GM18505 (cell line): ENCODE data around the gene SLC25A23.
"Not testable (repeated sequence)": the region's sequence is repeated elsewhere in the genome, so short reads cannot be mapped to it uniquely, and the experiment has no call there.

Experiments used
- ATAC-seq: cut with Tn5 transposase; IDR thresholded peaks from one replicate; pipeline ENCODE4 v1.9.1; 2021; ENCODE audit not compliant: unreplicated experiment
- POLR2A ChIP-seq: IDR thresholded peaks from 4 replicates; pipeline ENCODE4 v1.6.1; 2011; ENCODE audit warnings: borderline replicate concordance; ENCODE audit not compliant: insufficient read depth, insufficient read length; ENCODE audit errors: extremely low read depth

SLC25A23 gene

DNA sequence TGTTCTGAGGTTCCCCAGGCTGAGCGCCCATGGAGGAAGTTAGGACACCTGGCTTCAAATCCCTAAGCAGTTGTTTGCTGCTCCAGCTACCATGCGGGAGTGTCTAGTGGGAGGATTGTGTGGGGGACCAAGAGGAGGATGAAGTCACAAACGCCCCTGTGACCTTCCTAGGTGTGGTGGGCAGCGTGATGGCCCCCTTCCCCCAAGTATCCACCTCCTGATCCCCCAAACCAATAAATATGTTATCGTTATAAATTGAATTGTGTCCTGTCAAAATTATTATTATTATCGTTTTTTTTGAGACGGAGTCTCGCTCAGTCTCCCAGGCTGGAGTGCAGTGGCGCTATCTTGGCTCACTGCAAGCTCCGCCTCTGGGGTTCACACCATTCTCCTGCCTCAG lies 25.9 kb downstream of the SLC25A23 start, which contains the start of gene SLC25A41:
Gene SLC25A41, minus strand, starts transcription at position 101 of the 400 bp plus-strand sequence. Its CDS starts 70 bp downstream, at position 31.
- no peak for ATAC-seq
- TF ChIP-seq POLR2A: no peak

DNA sequence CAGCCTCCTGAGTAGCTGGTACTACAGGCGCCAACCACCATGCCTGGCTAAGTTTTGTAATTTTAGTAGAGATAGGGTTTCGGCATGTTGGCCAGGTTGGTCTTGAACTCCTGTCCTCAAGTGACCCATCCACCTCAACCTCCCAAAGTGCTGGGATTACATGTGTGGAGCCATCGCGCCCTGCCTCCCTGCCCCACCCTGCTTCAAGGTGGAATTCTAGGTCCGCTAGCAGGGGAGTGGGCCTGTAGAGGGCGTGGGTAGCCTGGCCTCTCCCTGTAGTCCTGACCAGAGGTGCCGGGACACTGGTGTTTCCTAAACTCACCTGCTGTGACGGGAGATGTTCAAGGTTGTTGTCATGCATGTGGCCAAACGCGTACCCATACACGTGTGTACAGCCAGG lies 26.4 kb downstream of the SLC25A23 start:
- no peak for TF ChIP-seq POLR2A
- ATAC-seq: no peak

- TF ChIP-seq POLR2A: no peak
- no peak for ATAC-seq
Measured at GRCh38 chr19:6431891-6432290, 27.7 kb downstream of the SLC25A23 start.

DNA sequence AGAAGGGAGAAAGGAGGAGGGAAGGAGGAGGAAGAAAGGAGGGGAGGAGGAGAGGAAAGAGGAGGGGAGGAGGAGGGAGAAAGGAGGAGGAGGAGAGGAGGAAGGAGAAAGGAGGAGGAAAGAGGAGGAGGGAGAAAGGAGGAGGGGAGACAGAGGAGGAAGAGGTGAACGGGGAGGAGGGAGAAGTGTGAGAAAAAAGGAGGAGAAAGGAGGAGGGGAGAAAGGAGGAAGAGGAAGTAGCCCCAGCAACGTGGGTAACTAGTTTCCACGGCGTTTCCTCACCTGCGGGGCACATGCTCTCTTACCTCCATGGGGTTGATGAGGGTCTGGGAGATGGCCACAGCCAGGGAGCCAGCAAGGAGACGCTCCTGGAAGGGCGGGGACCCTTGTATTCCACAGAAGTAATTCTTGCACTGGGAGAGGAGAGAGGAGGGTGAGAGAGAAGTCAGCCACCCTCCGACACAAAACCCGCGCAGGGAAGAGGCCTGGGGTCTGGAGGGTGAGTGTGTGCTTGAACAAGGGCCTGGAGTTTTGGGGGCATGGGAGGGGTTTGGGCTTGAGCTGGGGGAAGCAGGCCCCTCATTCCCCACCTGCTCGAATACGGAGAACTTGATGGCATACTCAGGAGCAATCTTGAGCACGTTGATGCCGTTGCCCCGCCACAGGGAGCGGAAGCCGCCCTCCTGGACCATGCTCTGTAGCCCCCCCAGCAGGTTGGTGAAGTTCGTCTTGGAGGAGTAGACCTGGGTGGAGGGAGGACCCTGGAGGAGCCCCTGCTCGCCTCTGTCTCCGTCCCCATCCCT lies 30.0 kb downstream of the SLC25A23 start:
- no peak for TF ChIP-seq POLR2A
- no peak for ATAC-seq

GRCh38 chr19:6428692-6429418 lies 30.7 kb downstream of the SLC25A23 start:
- not testable (repeated sequence) for ATAC-seq

GRCh38 chr19:6427131-6427530 lies 32.5 kb downstream of the SLC25A23 start:
- TF ChIP-seq POLR2A: no peak
- ATAC-seq: no peak

- ATAC-seq: no peak
- TF ChIP-seq POLR2A: no peak
Measured at GRCh38 chr19:6425732-6426620, 33.6 kb downstream of the SLC25A23 start.

DNA sequence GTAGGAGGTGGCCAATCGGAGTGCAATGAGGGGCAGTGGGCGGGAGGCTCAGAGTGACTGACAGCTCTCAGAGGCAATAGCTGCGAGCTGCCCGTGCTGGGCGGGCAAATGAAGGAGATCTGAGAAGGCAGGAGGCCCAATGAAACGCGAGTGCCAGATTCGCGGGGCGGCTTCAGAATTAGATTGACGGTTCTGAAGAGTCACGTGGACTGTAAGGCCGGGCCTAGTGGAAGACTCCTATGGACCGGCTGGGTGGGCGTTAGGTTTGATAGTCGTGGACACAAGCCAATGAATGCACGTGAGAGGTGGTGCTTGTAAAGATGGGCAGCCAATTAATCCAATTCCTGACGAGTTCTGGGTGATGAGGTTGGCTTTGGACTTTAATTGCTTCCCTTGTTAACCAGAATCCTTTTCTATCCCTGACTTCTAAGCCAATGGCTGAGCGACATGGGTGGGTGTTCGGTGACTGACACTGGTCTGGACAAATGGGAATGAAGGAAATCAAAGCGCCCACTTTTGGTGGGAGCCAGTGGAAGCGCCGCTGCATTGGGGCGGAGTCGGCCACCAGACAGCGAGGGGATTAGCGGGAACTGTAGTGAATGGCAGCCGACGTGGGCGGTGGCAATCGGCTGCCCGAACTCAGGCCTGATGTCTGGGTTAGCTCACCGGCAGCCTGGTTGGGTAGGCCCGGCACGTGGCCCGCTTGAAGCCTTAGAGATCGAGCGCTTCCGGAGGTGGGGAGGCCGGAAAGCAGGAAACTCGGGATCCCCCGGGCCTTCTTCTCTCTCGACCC lies 34.5 kb downstream of the SLC25A23 start:
- peak; percentile 65 for TF ChIP-seq POLR2A
- peak; percentile 77 for ATAC-seq

GRCh38 chr19:6424195-6424938 lies 35.2 kb downstream of the SLC25A23 start, which contains the start of gene KHSRP:
KHSRP (minus strand) TSS chr19:6424811; CDS start chr19:6424701, 110 bp downstream.
- TF ChIP-seq POLR2A: peak; percentile 68
- ATAC-seq: peak; percentile 1

GRCh38 chr19:6423499-6424194 lies 35.9 kb downstream of the SLC25A23 start:
- TF ChIP-seq POLR2A: no peak
- no peak for ATAC-seq
